ENCODE data around the gene NRG3. TPM values are rescaled to one million over a fixed set of nuclear protein-coding genes. Genes with fewer than 3 reads are reported as not detected.

NRG3 gene
- total and polyA plus RNA-seq, 2 of the 8 experiments (the other 6 are each of a cell fraction or from before 2014, with no cell fraction given) = 4.2 to 5.0 TPM

GRCh38 chr10:82914655-82915136, 1039.7 kb downstream of the NRG3 start:
- no peak overlapping the region for H3K4ac ChIP-seq (replicated peaks; ENCODE audit: insufficient read length, low read depth, low read length)
- H3K79me2 ChIP-seq (ENCODE audit: control insufficient read depth in 1 of 2, insufficient read depth in 2 of 2, low read length in 2 of 2) = no peaks in the 10 kb centered on the region
- no peaks in the 10 kb centered on the region for H3K4me1 ChIP-seq (replicated peaks in 1 of 4; ENCODE audit: control insufficient read depth in 3 of 4, insufficient read depth in 4 of 4, low read length in 3 of 4)
- H3K14ac ChIP-seq (ENCODE audit: insufficient read length) = no peak overlapping the region
- no peak overlapping the region for H2BK15ac ChIP-seq (ENCODE audit: low read length)
- H3K9me3 ChIP-seq (ENCODE audit: insufficient read depth in 2 of 2, low read depth in 1 of 2, low read length in 1 of 2) = no peaks in the 10 kb centered on the region
- H3K23ac ChIP-seq (ENCODE audit: insufficient read length) = no peak overlapping the region
- no peak overlapping the region for H3K27ac ChIP-seq (ENCODE audit: low read depth, low read length)
- H3K4me3 ChIP-seq (ENCODE audit: extremely low read depth in 1 of 4, insufficient read depth in 2 of 4, low read depth in 3 of 4, low read length in 4 of 4) = no peak overlapping the region
- H2BK5ac ChIP-seq (ENCODE audit: low read depth, low read length) = no peak overlapping the region
- no peak overlapping the region for H4K8ac ChIP-seq (ENCODE audit: extremely low read depth, insufficient read depth, low read length)
- no peak overlapping the region for H4K5ac ChIP-seq (ENCODE audit: insufficient read length, low read depth, low read length)
- H3K9ac ChIP-seq (replicated peaks in 1 of 4; ENCODE audit: extremely low read depth in 1 of 4, low read depth in 3 of 4, low read length in 3 of 4) = no peak overlapping the region
- no peak overlapping the region for H4K91ac ChIP-seq (replicated peaks; ENCODE audit: insufficient read length, low read length)
- ChIA-PET POLR2A (ENCODE audit: partially characterized antibody) (no interaction called here), CTCF (ENCODE audit: partially characterized antibody) (interaction anchor here (0.6 to 0.9 kb wide), 4 partner anchors 9 to 35 kb away, joined by 3 read pairs; no protein-coding TSS in a partner anchor)
- no peak for FAIRE-seq
- TF ChIP-seq POU5F1 (IDR thresholded peaks at IDR 0.05; ENCODE audit: low read depth, low read length) (no peak), MAFK (IDR thresholded peaks at IDR 0.05; ENCODE audit: low read depth, low read length) (no peak), KDM5A (IDR thresholded peaks at IDR 0.05; ENCODE audit: low read length) (no peak), GABPA (IDR thresholded peaks at IDR 0.05; ENCODE audit: borderline replicate concordance, insufficient read depth, low read length) (no peak), POLR2A (IDR thresholded peaks at IDR 0.05; ENCODE audit: control extremely low read depth in 1 of 2, low read depth in 2 of 2, low read length in 2 of 2) (no peak), SIRT6 (IDR thresholded peaks at IDR 0.05; ENCODE audit: low read length) (no peak), SP1 (IDR thresholded peaks at IDR 0.05; ENCODE audit: low read depth, low read length) (no peak), EP300 (IDR thresholded peaks at IDR 0.05; ENCODE audit: borderline replicate concordance in 1 of 2, low read depth in 2 of 2, low read length in 2 of 2) (no peak), KDM1A (IDR thresholded peaks at IDR 0.05; ENCODE audit: borderline replicate concordance, low read length) (no peak), HDAC2 (IDR thresholded peaks at IDR 0.05; ENCODE audit: borderline replicate concordance in 1 of 2, low read depth in 2 of 2, low read length in 2 of 2) (no peak), RNF2 (IDR thresholded peaks at IDR 0.05; ENCODE audit: borderline replicate concordance, low read depth, low read length, missing control alignments, poor library complexity, severe bottlenecking) (no peak), RXRA (IDR thresholded peaks at IDR 0.05; ENCODE audit: insufficient read depth, low read depth, low read length) (no peak), SRF (IDR thresholded peaks at IDR 0.05; ENCODE audit: low read depth, low read length) (no peak), SP2 (IDR thresholded peaks at IDR 0.05; ENCODE audit: low read length) (no peak)
- no peak for DNase-seq (ENCODE audit: low read depth in 1 of 2, low spot score in 2 of 2)
- H3K27me3 ChIP-seq (replicated peaks in 1 of 4; ENCODE audit: control insufficient read depth in 3 of 4, extremely low read depth in 1 of 4, insufficient read depth in 3 of 4, low read length in 3 of 4) = peaks cover 0 to 1% (median 0%) of the 10 kb centered on the region in 4 experiments; a peak in 1 of 7 replicates
- no peak overlapping the region for H3K4me2 ChIP-seq (ENCODE audit: insufficient read depth in 1 of 2, low read depth in 2 of 2, low read length in 2 of 2)
- no peak overlapping the region for H2BK120ac ChIP-seq (replicated peaks; ENCODE audit: low read depth, low read length)
- no peaks in the 10 kb centered on the region for H4K20me1 ChIP-seq (replicated peaks in 1 of 2; ENCODE audit: control insufficient read depth in 1 of 2, insufficient read depth in 2 of 2, low read length in 2 of 2)
- H3K23me2 ChIP-seq (ENCODE audit: low read depth, low read length) = no peaks in the 10 kb centered on the region
- no peak overlapping the region for H2AFZ ChIP-seq (ENCODE audit: low read length)
- no peak overlapping the region for H3K56ac ChIP-seq (replicated peaks; ENCODE audit: insufficient read length, low read depth, low read length)
- H3K18ac ChIP-seq (ENCODE audit: extremely low read depth, low read length) = no peak overlapping the region
- H3K79me1 ChIP-seq (ENCODE audit: low read depth, low read length) = no peaks in the 10 kb centered on the region
- H2BK12ac ChIP-seq (ENCODE audit: low read depth, low read length) = no peak overlapping the region
- no peaks in the 10 kb centered on the region for H3K36me3 ChIP-seq (ENCODE audit: control insufficient read depth in 2 of 4, insufficient read depth in 4 of 4, low read length in 3 of 4)
- no peak overlapping the region for H2BK20ac ChIP-seq (ENCODE audit: low read length)
- no peak overlapping the region for H2AK5ac ChIP-seq (ENCODE audit: low read depth, low read length)
